ENCODE results near the gene SCO2.

SCO2 gene

DNA sequence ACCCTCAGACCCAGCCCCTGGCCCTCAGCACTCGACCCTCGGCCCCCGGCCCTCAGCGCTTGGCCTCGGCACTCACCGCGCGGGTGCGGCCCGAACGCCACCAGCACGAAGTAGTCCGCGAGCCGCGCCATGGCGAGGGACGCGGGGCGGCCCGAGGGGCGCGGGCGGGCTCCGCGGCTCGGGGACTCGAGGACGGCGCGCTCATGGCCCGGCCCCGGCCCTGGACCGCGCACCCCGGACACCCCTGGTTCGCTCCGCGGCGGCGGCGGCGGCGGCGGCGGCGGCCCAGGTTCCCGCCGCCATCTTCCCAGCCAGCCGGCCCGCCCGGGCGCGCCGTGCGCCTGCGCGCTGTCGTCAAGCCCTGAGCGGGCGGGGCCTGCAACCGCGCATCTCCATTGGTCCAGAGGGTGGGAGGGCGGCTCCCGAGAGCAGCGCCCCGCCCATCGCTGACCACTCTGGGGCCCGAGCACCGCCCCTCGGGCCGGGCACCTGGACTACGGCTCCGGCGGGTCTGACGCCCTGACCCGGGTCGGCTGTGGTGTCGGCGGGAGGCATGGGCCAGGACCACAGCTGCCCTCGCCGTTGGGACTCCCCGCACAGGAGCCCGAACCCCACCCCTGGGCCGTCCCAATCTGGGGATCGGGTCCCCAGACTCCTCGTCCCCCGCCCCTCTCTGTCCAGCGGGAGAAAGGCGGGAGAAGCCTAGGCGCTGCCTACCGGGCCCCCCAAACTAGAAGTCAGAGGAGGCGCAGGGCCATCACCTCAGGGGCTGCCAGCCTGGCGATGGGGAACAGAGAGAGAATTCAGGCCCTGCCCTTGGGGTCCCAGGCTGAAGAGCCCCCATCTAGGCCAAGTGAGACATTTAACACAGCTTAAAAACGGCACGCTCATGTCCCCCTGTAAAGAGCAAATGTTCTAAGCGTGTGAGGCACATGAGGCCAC is 50.4 kb downstream of the SCO2 start, which contains the start of gene SBF1:
TSS of gene SBF1 (minus strand) at position 326 of the 942 bp plus-strand sequence. CDS start at position 131, 195 bp downstream.
- peak; percentile 88 to 92 for DNase-seq

DNA sequence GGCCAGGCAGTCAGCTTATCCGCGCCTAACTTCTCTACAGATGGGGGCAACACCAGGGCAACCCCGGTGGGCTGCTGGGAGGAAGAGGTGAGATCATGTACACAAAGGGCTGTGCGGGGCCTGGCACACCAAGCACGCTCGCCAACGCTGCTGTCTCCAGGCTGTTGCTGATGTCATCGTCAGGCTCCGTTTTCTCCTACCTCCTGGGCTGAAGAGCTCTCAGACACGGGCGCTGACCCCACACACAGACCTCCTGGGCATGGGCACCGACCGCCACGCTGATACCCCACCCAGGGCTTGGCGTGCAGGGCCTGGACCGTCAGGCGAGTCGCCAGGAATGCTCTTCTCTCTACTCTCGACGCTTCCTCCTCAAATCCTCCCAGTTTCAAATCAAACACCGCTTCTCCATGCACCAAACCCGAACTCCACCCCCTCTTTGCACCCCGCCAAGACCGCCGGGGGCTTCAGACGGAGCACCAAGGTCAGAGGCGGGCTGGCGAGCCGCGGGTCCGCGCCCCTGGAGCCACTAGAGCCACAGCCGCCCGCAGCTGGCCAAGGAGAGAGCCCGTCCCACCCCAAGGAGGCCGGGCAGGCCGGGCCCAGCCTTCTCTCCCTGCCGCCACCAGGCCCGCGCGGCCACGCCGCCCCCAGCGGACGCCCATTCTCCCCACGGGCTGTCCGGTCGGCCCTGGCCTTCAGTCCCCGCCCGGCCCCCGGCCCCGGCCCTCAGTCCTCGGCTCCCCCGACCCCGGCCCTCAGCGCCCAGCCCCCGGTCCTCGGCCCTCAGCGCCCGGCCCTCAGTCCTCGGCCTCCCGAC is 51.3 kb downstream of the SCO2 start:
- DNase-seq, result peak in 1 of 2 experiments; percentile 41

Measured in SHP77 (cell line).